GM12891 (cell line): Measurements from ENCODE around the gene STAC2.

Source experiments
- PAX5 ChIP-seq: IDR thresholded peaks from 2 replicates; pipeline ENCODE4 v1.6.1; 2011; ENCODE audit warnings: low read length, moderate library complexity, mild to moderate bottlenecking; ENCODE audit not compliant: insufficient read depth, severe bottlenecking
- POLR2A ChIP-seq: IDR thresholded peaks from 2 replicates; pipeline ENCODE4 v1.6.1; 2011; ENCODE audit warnings: low read depth, low read length, control low read depth
- POLR2AphosphoS5 ChIP-seq: IDR thresholded peaks from 2 replicates; pipeline ENCODE4 v1.6.1; 2011; ENCODE audit warnings: low read depth, low read length, control low read depth
- TAF1 ChIP-seq: IDR thresholded peaks from 2 replicates; pipeline ENCODE4 v1.6.1; 2011; ENCODE audit warnings: low read depth, low read length, control low read depth

GRCh38 chr17:39165841-39166349, 59.9 kb downstream of the STAC2 start, which contains the start of gene ARL5C:
- TF ChIP-seq POLR2A (no peak), POLR2AphosphoS5 (no peak), TAF1 (no peak), PAX5 (no peak)
